ENCODE data around the gene UEVLD. TPM values are rescaled to one million over a fixed set of nuclear protein-coding genes. Genes with fewer than 3 reads are reported as not detected.
A peak's percentile ranks its signal among the peaks of the same experiment; 100 is the strongest.

Gene UEVLD
- total RNA-seq, 1 experiment from 2014 or later, result 13.7 TPM

DNA sequence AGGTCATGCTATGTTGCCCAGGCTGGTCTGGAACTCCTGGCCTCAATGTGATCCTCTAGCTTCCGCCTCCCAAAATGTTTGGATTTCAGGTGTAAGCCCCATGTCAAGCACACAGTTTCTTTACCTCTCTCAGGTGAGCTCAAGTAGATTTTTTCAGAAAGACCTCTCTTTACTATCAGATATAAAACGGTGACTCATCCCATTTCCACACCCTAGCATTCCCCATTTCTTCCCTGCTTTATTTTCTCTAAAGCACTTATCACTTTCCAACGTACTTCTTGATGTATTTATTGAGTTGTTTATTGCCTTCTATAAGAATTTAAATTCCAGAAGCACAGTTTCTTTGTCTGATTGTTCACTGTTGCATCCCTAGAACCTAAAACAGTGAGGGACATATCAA lies 65.5 kb downstream of the UEVLD start:
- 0 out of 2 replicates have a peak overlapping the region, but pooled peaks have one; percentile 1 for H3K4me2 ChIP-seq (ENCODE audit: low read length)
- ATAC-seq (no peak), DNase-seq (ENCODE audit: low read depth, low spot score) (no peak)
- H3K9me2 ChIP-seq (ENCODE audit: insufficient read depth), result no peaks in the 10 kb centered on the region
- no TSS peak for BruUV-seq (replicated peaks)
- no peak overlapping the region for H2AFZ ChIP-seq (ENCODE audit: low read depth, low read length, poor library complexity, severe bottlenecking)
- ChIA-PET CTCF (interaction anchor here (1.1 to 1.2 kb wide), 2 partner anchors 17 to 279 kb away, joined by 3 to 4 read pairs; no protein-coding TSS in a partner anchor), POLR2A (no interaction called here), RAD21 (ENCODE audit: low non-redundant PET in 1 of 2, low total read pairs in 2 of 2, uncharacterized antibody in 2 of 2, unreplicated experiment in 2 of 2) (no interaction called here)
- peaks cover 76% of the 10 kb centered on the region for H3K79me2 ChIP-seq (ENCODE audit: insufficient read depth, low read length)
- intact Hi-C loops (cut with micrococcal nuclease), result loop anchor here (2.0 to 10.0 kb wide), 2 partner anchors 198 to 280 kb away; partner anchors contain the start of genes GTF2H1 and HPS5
- H3K36me3 ChIP-seq (ENCODE audit: control insufficient read depth in 1 of 2, insufficient read depth in 2 of 2, low read length in 2 of 2), result no peaks in the 10 kb centered on the region
- no peak overlapping the region for H3K27ac ChIP-seq (ENCODE audit: low read depth, low read length)
- no peak overlapping the region for H3K9ac ChIP-seq (ENCODE audit: low read length)
- no peaks in the 10 kb centered on the region for H4K20me1 ChIP-seq (ENCODE audit: insufficient read depth)
- no peaks in the 10 kb centered on the region for H3K9me3 ChIP-seq (ENCODE audit: control insufficient read depth in 1 of 2, insufficient read depth in 1 of 2, low read depth in 1 of 2, low read length in 2 of 2)
- TF ChIP-seq, protein P1, sequence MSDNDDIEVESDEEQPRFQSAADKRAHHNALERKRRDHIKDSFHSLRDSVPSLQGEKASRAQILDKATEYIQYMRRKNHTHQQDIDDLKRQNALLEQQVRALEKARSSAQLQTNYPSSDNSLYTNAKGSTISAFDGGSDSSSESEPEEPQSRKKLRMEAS (IDR thresholded peaks at IDR 0.05), result no peak
- TF ChIP-seq ZNF274 (IDR thresholded peaks at IDR 0.05; ENCODE audit: low read depth, low read length) (no peak), POLR2A (IDR thresholded peaks at IDR 0.05; ENCODE audit: borderline replicate concordance, extremely low read depth, insufficient read depth, insufficient read length) (no peak), EZH2phosphoT487 (IDR thresholded peaks at IDR 0.05; ENCODE audit: borderline replicate concordance) (no peak), EZH2 (IDR thresholded peaks at IDR 0.05) (no peak), SRF (IDR thresholded peaks at IDR 0.05; ENCODE audit: low read depth) (no peak), TCF7L2 (IDR thresholded peaks at IDR 0.05; ENCODE audit: borderline replicate concordance, extremely low read depth, insufficient read depth, insufficient read length) (no peak), JUND (IDR thresholded peaks at IDR 0.05) (no peak)
- TF ChIP-seq, protein P2, sequence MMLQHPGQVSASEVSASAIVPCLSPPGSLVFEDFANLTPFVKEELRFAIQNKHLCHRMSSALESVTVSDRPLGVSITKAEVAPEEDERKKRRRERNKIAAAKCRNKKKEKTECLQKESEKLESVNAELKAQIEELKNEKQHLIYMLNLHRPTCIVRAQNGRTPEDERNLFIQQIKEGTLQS (IDR thresholded peaks at IDR 0.05), result no peak
- TF ChIP-seq, protein P3, sequence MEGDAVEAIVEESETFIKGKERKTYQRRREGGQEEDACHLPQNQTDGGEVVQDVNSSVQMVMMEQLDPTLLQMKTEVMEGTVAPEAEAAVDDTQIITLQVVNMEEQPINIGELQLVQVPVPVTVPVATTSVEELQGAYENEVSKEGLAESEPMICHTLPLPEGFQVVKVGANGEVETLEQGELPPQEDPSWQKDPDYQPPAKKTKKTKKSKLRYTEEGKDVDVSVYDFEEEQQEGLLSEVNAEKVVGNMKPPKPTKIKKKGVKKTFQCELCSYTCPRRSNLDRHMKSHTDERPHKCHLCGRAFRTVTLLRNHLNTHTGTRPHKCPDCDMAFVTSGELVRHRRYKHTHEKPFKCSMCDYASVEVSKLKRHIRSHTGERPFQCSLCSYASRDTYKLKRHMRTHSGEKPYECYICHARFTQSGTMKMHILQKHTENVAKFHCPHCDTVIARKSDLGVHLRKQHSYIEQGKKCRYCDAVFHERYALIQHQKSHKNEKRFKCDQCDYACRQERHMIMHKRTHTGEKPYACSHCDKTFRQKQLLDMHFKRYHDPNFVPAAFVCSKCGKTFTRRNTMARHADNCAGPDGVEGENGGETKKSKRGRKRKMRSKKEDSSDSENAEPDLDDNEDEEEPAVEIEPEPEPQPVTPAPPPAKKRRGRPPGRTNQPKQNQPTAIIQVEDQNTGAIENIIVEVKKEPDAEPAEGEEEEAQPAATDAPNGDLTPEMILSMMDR (IDR thresholded peaks at IDR 0.05 in 2 of 3, conservative IDR thresholded peaks at IDR 0.05 in 1 of 3; ENCODE audit: borderline replicate concordance in 1 of 3, insufficient read depth in 1 of 3, low read depth in 2 of 3, low read length in 2 of 3), result no peak
- peaks cover 6 to 23% of the 10 kb centered on the region in 2 experiments; a peak in 3 of 4 replicates for H3K4me1 ChIP-seq (ENCODE audit: control insufficient read depth in 1 of 2, insufficient read depth in 2 of 2, low read length in 2 of 2)
- H3K4me3 ChIP-seq (replicated peaks in 1 of 2; ENCODE audit: low read depth in 1 of 2, low read length in 2 of 2), result no peak overlapping the region
- H3K27me3 ChIP-seq (ENCODE audit: insufficient read depth, low read length), result no peaks in the 10 kb centered on the region

Data from HCT116 (cell line).